SK-MEL-5 (cell line): Measurements from ENCODE around the gene SOAT2. TPM values are rescaled to one million over a fixed set of nuclear protein-coding genes. Genes with fewer than 3 reads are reported as not detected.
"Not testable (repeated sequence)": the region's sequence is repeated elsewhere in the genome, so short reads cannot be mapped to it uniquely, and the experiment has no call there.

Experiments
- DNase-seq: peaks from one replicate; pipeline ENCODE4 v3.0.0-alpha.2; 2016; ENCODE audit warnings: low read depth, low spot score
- in situ Hi-C: cut with HindIII; loops from 2 replicates; pipeline ENCODE4 v1.10.0; 2016; ENCODE audit warnings: low sequenced_read_pairs, high pct_unique_total_duplicates, low pct_unique_long_range_greater_than_20kb
- total RNA-seq: library from RNA; depleted of rRNA; stranded (reverse); fragments of >200 nt; shearing (Covaris generic); gene quantifications from 2 replicates; pipeline ENCODE4 v1.2.3, GENCODE V29; 2014

The SOAT2 gene
- total RNA-seq, 1 experiment from 2014 or later = not detected

DNA sequence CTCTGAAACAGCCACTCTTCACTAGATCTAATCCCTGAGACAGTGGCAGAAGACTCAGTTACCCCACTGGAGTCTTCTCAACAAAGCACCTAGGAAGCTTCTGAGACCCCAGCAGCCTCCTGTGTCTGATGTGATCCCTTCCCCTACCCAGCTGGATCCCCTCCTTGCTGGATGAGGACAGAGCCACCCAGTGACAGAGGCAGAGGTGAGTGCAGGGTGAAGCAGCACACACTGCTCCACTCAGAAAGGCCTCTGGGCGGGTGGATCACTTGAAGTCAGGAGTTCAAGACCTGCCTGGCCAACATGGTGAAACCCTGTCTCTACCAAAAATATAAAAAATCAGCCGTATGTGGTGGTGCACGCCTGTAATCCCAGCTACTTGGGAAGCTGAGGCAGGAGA lies 26.8 kb upstream of the SOAT2 start:
- in situ Hi-C loops = no loop called here
- DNase-seq = no peak

DNA sequence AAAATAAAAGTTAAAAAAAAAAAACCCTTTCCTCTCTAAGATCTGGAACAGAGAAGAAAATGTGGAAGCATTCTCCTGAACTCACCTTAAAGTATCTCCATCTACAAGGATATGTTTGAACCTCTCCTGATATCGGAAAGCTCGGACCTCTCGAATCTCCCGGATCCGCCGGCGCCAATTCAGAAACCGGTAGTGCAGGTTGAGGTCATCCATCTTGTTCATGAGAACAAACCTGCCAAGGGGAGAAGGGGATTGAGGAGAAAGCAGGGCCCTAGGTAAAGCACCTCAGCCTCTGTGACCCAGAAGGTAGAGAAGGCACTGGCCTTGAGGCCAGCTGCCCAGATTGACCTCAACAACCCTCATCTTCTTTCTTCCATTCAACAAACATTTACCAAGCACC lies 26.3 kb upstream of the SOAT2 start:
- in situ Hi-C loops = no loop called here

DNA sequence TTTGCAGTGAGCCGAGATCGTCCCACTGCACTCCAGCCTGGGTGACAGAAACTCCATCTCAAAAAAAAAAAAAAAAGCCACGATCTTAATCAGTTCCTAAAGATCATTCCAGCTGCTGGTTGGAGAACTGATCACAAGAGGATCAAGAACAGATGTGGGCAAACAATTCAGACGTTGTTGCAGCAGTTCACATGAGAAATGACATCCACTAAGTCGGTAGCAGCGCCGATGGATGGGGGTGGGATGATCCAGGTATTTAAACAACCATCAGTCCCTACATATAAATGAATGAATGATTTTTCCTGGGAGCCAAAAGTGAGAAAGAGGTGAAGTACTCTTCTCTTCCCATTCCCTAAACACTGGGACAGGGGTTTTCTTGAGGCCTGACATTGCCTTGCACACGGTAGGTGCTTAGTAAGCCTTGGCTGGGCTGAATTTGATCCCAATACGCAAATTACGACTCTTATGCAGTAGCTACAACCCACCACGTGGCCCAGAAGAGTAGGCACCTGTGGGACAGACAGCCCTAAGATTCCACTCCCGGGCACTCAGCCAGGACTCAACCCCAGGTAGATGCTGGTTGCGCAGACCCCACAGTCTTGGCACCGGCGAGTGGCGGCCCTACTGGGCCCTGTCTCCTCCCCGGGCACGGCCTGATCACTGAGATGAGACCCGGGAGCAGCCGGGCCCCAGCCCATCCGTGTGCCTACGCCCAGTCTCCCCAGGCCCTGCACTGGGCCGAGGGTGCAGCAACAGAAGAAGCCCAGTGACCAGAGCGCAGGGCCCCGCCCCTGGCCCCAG lies 24.7 kb upstream of the SOAT2 start:
- in situ Hi-C loops = no loop called here
- no peak for DNase-seq

More for the DNA sequence above, 26.3 kb upstream of the SOAT2 start:
- DNase-seq = no peak

- in situ Hi-C loops = no loop called here
- DNase-seq = peak; percentile 96
Observed at GRCh38 chr12:53079226-53080117, 23.8 kb upstream of the SOAT2 start, which contains the start of gene SPRYD3. SPRYD3 (minus strand) TSS chr12:53079390; CDS start chr12:53079333, 57 bp downstream.

GRCh38 chr12:53082637-53083175 lies 20.6 kb upstream of the SOAT2 start:
- in situ Hi-C loops = no loop called here
- no peak for DNase-seq

DNA sequence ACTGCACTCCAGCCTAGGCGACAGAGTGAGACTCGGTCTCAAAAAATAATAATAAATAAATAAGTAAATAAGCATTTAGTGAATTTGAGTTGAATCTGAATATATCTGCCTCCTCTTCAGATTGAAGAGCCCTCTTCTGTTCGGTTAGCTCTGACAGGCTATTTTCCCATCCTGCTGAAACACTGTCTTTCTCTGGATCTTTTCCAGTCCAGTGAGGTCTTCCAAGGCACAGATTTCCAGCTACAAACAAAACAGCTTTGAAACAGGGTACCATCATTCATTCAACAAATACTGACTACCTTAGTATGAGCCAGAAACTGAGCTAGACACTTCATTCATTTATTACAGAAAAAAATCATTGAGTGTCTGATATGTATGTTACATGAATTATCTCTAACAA lies 16.9 kb upstream of the SOAT2 start:
- in situ Hi-C loops = no loop called here
- no peak for DNase-seq

- in situ Hi-C loops = no loop called here
- DNase-seq = no peak
Observed at GRCh38 chr12:53090105-53090504, 13.2 kb upstream of the SOAT2 start.

- in situ Hi-C loops = no loop called here
- no peak for DNase-seq
Observed at GRCh38 chr12:53090554-53090953, 12.7 kb upstream of the SOAT2 start.

- in situ Hi-C loops = no loop called here
Observed at GRCh38 chr12:53091756-53092155, 11.5 kb upstream of the SOAT2 start.

GRCh38 chr12:53093777-53094393 lies 9.4 kb upstream of the SOAT2 start:
- no peak for DNase-seq
- in situ Hi-C loops = no loop called here

More at GRCh38 chr12:53091756-53092155, 11.5 kb upstream of the SOAT2 start:
- no peak for DNase-seq

- no peak for DNase-seq
- in situ Hi-C loops = no loop called here
Observed at GRCh38 chr12:53094394-53094787, 8.9 kb upstream of the SOAT2 start.

- in situ Hi-C loops, DNase-seq: not testable (repeated sequence)
Observed at GRCh38 chr12:53094796-53095595, 8.3 kb upstream of the SOAT2 start.

DNA sequence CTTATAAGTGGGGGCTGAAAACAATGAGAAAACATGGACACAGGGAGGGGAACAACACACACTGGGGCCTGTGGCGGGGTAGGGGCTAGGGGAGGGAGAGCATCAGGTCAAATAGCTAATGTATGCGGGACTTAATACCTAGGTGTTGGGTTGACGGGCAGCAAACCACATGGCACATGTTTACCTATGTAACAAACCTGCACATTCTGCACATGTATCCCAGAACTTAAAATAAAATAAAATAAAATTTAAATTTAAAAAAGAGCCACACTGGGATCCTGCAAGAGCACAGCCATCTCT lies 7.7 kb upstream of the SOAT2 start:
- in situ Hi-C loops, DNase-seq: not testable (repeated sequence)

DNA sequence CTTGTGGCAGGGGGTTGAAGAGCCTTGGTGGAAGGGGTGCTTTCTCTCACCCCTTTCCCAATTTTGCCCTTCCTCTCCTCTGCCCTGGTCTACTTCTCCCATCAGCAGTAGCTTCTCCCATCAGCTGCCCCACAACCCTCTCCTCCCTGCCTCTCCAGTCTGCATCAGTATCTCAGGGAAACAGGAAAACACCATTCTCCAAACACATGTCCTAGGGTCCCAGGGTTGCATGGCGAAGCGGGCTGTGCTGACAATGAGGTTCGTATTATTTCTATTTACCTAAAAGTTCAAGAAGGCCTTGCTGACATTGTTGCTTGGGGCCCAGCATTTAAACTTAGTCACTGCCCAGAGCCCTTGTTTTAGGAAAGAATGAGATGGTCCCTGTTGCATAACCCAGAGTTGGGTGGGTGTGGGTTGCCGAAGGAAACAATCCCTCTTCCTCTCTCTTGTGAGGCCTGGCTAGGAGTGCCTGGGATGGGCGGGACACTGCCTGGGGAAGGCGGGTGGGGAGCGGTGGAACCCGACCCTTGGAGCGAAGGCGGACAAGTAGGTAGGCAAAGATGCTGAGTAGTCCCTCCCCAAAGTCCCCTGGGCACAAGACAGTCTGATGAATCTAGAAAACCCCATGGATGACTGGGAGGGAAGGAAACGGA lies 7.1 kb upstream of the SOAT2 start:
- no peak for DNase-seq
- in situ Hi-C loops = no loop called here

GRCh38 chr12:53096759-53097158 lies 6.5 kb upstream of the SOAT2 start:
- in situ Hi-C loops = no loop called here
- no peak for DNase-seq

DNA sequence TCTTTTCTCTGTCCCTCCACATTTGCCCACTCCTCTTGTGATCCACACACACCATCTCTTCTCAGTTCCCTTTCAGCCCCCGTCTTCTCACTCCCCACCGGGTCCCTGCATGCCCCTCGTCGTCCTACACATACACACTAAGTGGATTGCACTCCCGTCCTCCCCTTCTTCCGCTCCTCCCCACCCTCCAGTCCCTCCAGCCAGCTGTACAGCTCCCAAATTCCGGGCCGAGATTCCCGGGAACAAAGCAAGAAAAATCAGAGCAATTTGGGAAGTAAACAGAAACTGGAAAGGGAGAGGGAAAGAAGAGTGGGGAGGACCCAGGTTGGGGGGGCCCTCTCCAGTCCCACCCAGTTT lies 6.1 kb upstream of the SOAT2 start:
- in situ Hi-C loops = no loop called here

More for the DNA sequence above, 6.1 kb upstream of the SOAT2 start:
- DNase-seq = no peak
